Epithelial cell of prostate (primary cell): Measurements from ENCODE around the gene ARHGAP29.

Experiments used
- DNase-seq: peaks from one replicate; pipeline ENCODE4 v3.0.0-alpha.2; 2011; ENCODE audit warnings: low read depth, low spot score
- H3K27ac ChIP-seq: fragments of 450-650 bp; 2 replicates; pipeline ENCODE4 v1.5.1; 2017; ENCODE audit warnings: mild to moderate bottlenecking

Gene ARHGAP29

GRCh38 chr1:94237291-94238226 lies at the start of gene ARHGAP29:
Gene ARHGAP29 (minus strand): TSS chr1:94237584. CDS start chr1:94231611, 5,973 bp downstream.
- no peak for DNase-seq

GRCh38 chr1:94286864-94287437 lies 49.6 kb upstream of the ARHGAP29 start:
- peak overlapping the region; percentile 77 for H3K27ac ChIP-seq
- DNase-seq, result no peak

More at GRCh38 chr1:94237291-94238226, at the start of gene ARHGAP29:
- peak within 1 kb of the TSS; percentile 72 for H3K27ac ChIP-seq

- H3K27ac ChIP-seq, result peak overlapping the region; percentile 77
- DNase-seq, result no peak
Observed at GRCh38 chr1:94285031-94285654, 47.8 kb upstream of the ARHGAP29 start.

- DNase-seq, result no peak
- H3K27ac ChIP-seq, result peak overlapping the region; percentile 77
Observed at GRCh38 chr1:94284476-94284875, 47.1 kb upstream of the ARHGAP29 start.

- no peak for DNase-seq
- H3K27ac ChIP-seq, result no peak overlapping the region
Observed at GRCh38 chr1:94283462-94283861, 46.1 kb upstream of the ARHGAP29 start.

GRCh38 chr1:94282143-94282711 lies 44.8 kb upstream of the ARHGAP29 start:
- no peak for DNase-seq
- H3K27ac ChIP-seq, result no peak overlapping the region

GRCh38 chr1:94281361-94282142 lies 44.2 kb upstream of the ARHGAP29 start:
- DNase-seq, result no peak
- H3K27ac ChIP-seq, result no peak overlapping the region

GRCh38 chr1:94280541-94280940 lies 43.2 kb upstream of the ARHGAP29 start:
- H3K27ac ChIP-seq, result no peak overlapping the region
- no peak for DNase-seq

- no peak overlapping the region for H3K27ac ChIP-seq
- DNase-seq, result no peak
Observed at GRCh38 chr1:94279462-94279861, 42.1 kb upstream of the ARHGAP29 start.

- H3K27ac ChIP-seq, result no peak overlapping the region
- DNase-seq, result no peak
Observed at GRCh38 chr1:94279038-94279437, 41.7 kb upstream of the ARHGAP29 start.

GRCh38 chr1:94276988-94277434 lies 39.6 kb upstream of the ARHGAP29 start:
- DNase-seq, result no peak
- H3K27ac ChIP-seq, result no peak overlapping the region

GRCh38 chr1:94275083-94275482 lies 37.7 kb upstream of the ARHGAP29 start:
- no peak for DNase-seq

GRCh38 chr1:94274561-94274960 lies 37.2 kb upstream of the ARHGAP29 start:
- DNase-seq, result no peak
- H3K27ac ChIP-seq, result no peak overlapping the region

More at GRCh38 chr1:94275083-94275482, 37.7 kb upstream of the ARHGAP29 start:
- no peak overlapping the region for H3K27ac ChIP-seq

- no peak overlapping the region for H3K27ac ChIP-seq
- no peak for DNase-seq
Observed at GRCh38 chr1:94273111-94273510, 35.7 kb upstream of the ARHGAP29 start.

- no peak for DNase-seq
- no peak overlapping the region for H3K27ac ChIP-seq
Observed at GRCh38 chr1:94272388-94272787, 35.0 kb upstream of the ARHGAP29 start.

GRCh38 chr1:94271373-94271772 lies 34.0 kb upstream of the ARHGAP29 start:
- DNase-seq, result no peak
- H3K27ac ChIP-seq, result peak overlapping the region; percentile 60

- H3K27ac ChIP-seq, result peak overlapping the region; percentile 60
- DNase-seq, result no peak
Observed at GRCh38 chr1:94270801-94271203, 33.4 kb upstream of the ARHGAP29 start.

- DNase-seq, result no peak
Observed at GRCh38 chr1:94269921-94270320, 32.5 kb upstream of the ARHGAP29 start.

GRCh38 chr1:94265906-94266305 lies 28.5 kb upstream of the ARHGAP29 start:
- peak overlapping the region; percentile 28 for H3K27ac ChIP-seq
- no peak for DNase-seq

More at GRCh38 chr1:94269921-94270320, 32.5 kb upstream of the ARHGAP29 start:
- H3K27ac ChIP-seq, result peak overlapping the region; percentile 60

- no peak for DNase-seq
- no peak overlapping the region for H3K27ac ChIP-seq
Observed at GRCh38 chr1:94265011-94265422, 27.6 kb upstream of the ARHGAP29 start.
